Kidney tubule cell (primary cell): ENCODE measurements around the gene LSAMP.
A peak's percentile ranks its signal among the peaks of the same experiment; 100 is the strongest.
"Not testable (repeated sequence)": the region's sequence is repeated elsewhere in the genome, so short reads cannot be mapped to it uniquely, and the experiment has no call there.

Source experiments
- DNase-seq: peaks from one replicate; pipeline ENCODE4 v3.0.0-alpha.2; 2018; ENCODE audit warnings: low spot score

The LSAMP gene

GRCh38 chr3:116238846-116239565, 206.3 kb downstream of the LSAMP start:
- peak; percentile 59 for DNase-seq

- no peak for DNase-seq
Observed at GRCh38 chr3:116233711-116234357, 211.5 kb downstream of the LSAMP start.

- DNase-seq: no peak
Observed at GRCh38 chr3:116230431-116231020, 214.8 kb downstream of the LSAMP start.

DNA sequence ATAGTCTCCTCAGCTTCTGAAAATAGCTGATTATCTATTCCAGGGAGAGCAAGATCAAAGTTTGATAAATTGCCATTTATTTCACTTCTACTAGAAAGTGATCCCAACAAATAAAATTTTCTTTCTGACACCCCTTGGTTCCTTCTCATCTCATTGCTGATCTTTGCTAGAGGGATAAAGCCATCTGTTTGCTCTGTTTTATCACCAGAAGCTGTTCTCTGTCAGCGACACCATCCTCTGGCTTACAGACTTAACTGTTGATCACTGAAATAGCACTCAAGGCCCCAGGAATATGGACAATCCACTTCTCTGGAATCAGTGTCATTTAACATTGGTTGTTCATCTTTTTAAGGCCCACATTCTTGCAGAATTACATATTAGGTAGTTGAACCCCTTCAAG, 219.0 kb downstream of the LSAMP start:
- no peak for DNase-seq

DNA sequence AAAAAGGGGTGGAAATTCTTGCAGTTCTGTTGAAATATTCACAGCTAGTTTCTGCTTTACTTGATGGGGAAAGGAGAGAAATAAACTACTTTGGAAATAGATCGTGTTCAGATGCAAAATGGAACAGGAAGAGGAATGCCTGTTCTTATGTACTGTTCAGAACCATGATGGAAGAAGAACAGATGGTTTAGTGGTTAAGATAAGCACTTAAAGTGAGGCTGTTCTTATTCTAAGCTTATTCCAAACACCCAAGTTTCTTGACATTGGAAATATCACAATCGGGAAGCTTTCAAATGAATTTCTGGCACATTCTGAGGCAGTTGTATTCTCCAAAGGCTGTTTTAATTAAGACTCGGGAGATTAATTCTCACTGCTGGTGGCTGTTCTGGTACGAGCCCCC, 228.5 kb downstream of the LSAMP start:
- no peak for DNase-seq

GRCh38 chr3:116211901-116212300, 233.4 kb downstream of the LSAMP start:
- no peak for DNase-seq

DNA sequence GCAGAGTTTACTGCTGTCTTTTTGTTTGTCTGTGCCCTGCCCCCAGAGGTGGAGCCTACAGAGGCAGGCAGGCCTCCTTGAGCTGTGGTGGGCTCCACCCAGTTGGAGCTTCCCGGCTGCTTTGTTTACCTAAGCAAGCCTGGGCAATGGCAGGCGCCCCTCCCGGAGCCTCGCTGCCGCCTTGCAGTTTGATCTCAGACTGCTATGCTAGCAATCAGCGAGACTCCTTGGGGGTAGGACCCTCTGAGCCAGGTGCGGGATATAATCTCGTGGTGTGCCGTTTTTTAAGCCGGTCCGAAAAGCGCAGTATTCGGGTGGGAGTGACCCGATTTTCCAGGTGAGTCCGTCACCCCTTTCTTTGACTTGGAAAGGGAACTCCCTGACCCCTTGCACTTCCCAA, 236.5 kb downstream of the LSAMP start:
- not testable (repeated sequence) for DNase-seq

- DNase-seq: no peak
Observed at GRCh38 chr3:116200956-116201690, 244.2 kb downstream of the LSAMP start.

DNA sequence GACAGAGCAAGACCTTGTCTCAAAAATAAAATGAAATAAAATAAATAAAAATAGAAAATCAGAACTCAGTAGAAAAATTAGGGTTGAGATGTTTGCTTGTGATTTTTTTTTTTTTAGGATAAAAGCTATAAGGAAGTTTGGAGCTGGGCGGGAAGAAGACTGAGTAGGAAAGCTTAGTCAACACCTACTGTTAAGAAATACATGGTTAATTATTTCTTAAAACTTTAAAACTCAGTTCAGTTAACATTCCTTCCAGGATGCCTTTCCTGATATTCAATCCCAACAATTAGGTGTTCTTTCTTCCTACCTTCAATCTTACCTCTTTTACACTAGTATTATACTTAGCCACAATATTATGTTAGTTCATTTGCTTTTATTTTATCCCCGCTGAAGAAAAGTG, 246.2 kb downstream of the LSAMP start:
- peak; percentile 79 for DNase-seq

DNA sequence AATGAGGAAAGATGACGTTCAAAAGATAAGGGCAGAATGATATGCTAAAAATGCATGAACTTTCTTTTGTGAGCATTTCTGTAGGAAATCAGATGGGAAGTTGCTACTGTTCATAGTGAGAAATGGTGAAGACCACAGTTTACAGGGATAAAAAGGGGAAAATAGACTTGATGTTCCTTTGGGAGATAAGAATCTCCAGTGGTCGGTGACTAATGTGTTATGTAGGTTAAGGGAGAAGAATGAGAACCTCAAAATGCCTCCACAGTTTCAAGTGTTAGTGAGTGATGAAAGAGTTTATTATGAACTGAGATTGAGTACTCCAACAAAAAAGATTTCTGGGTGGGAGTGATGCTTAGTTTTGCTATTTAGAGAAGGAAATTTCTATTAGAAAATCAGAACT, 247.2 kb downstream of the LSAMP start:
- peak; percentile 9 for DNase-seq

DNA sequence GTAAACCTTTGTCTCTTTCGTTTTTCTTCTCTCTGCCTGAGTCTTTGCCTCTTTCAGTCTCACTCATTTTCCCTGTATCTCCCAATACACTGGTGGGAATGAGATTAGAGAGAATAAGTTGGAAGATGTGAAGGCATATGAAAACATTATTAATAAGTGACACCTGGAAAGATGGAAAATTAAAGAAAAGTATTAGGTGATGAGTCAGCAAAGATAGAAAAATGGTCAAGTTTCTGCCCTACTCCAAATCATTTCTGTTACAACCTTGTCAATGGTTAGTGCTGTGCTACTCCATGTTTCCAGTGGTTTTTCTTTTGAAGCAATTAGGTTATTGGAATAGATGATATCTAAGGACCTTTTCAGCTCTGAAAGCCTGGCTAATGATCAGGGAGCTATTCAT, 252.8 kb downstream of the LSAMP start:
- DNase-seq: no peak

DNA sequence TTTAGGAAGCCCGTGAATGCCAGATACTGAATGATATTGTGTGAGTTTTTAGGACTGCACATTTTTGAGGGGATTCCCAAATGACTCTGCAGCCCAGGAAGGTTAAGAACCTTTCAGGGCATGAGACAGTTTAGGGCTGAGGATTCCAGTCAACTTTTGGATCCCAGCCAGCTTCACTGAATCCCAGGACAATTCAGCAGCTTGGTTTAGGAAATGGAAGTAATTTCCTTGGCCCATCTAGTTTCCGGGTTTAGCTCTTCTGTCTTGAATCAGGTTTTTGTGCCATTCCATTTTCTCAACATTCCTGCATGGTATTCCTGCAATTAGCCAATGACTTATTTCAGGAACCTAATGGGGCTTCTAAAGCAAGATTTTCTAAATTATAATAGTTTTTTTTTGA, 253.9 kb downstream of the LSAMP start:
- peak; percentile 32 for DNase-seq

DNA sequence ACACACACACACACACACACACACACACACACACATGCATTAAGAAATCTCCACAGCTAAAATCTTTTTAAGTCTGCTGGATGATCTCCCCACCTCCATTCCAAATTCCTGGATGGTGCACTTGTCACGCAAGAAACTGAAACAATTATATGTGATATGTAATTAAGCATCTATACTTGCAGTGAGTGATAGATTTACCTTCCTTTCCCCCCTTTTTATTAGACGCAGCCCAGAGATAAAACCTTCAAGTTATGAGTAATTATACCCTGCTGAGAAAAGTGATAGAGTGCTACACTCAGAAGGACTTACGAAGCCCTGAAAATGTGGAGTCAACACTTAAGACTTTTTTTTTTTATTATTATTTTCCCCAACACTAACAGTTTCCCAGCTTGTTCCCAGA, 255.2 kb downstream of the LSAMP start:
- no peak for DNase-seq

DNA sequence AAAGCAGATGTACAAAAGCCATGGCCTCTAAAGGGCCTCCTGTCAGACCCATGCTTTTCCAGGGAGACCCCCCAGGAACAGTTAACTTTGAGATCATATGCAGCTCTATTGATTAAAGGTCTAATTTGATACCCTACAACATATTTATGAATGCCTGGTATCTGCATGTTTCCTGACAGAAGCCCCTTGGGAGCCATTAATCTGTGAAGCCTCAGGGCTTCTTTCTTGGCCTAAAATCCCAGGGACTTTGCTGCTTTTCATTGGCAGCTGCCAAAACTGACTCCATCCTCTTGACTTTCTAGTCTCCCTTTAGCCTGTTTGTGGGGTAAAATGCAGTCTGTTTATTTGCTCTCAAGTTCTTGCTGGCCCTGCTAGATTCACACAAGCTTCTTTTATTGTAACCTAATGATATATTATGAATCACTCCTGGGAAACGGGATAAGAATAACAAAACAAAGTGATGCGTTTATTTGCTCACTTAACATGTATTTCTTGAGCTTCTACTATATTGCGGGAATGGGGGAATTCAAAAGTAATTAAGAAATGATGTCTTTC, 257.0 kb downstream of the LSAMP start:
- peak; percentile 7 for DNase-seq

- DNase-seq: no peak
Observed at GRCh38 chr3:116186049-116186448, 259.2 kb downstream of the LSAMP start.

GRCh38 chr3:116181159-116181558, 264.1 kb downstream of the LSAMP start:
- no peak for DNase-seq

GRCh38 chr3:116179091-116179490, 266.2 kb downstream of the LSAMP start:
- DNase-seq: no peak

DNA sequence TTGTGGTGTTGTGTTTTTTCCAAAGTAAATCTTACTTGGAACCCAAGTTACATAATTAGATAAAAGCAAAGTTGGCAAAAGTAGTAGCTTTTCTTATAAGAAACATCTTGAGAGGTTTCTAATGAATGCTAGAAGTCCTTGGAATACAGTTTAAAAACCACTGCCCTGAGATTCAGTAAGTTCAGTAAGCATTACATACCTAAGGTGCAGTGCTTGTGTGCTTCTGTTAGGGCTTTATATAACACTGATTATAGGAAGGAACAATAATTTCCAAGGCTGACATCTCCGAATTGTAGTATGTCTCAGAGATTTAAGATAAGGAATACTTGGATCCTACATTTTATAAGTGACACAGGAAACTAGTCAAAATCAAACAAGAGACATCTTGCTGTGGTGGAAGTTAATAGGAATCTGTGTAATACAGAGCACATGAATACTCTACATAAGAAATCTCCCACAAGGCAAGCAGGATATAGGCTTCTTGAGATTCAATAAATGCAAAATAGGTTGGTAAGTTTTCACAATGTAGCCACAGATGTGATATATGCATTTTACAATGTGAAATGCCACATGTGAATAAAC, 268.2 kb downstream of the LSAMP start:
- DNase-seq: no peak

GRCh38 chr3:116166121-116166520, 279.2 kb downstream of the LSAMP start:
- no peak for DNase-seq

- DNase-seq: no peak
Observed at GRCh38 chr3:116165641-116166040, 279.6 kb downstream of the LSAMP start.

DNA sequence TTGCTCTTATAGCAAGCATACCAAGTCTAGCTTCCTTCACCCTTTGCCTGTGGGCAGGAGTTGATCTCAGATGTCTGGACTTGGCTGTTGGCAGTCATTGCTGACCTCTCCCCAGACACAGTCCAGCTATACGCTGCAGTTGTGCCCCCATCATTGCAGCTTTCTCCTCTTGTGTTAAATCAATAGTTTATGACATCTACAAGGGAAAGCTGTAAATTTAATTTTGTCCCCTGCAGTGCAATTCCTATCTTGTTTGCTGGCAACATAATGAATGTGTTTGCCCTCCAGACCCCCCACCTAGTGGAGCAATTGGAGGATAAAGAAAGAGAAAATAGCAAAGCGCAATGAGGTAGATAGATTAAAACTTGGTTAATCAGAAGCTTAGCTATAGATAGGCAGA, 280.2 kb downstream of the LSAMP start:
- DNase-seq: no peak

DNA sequence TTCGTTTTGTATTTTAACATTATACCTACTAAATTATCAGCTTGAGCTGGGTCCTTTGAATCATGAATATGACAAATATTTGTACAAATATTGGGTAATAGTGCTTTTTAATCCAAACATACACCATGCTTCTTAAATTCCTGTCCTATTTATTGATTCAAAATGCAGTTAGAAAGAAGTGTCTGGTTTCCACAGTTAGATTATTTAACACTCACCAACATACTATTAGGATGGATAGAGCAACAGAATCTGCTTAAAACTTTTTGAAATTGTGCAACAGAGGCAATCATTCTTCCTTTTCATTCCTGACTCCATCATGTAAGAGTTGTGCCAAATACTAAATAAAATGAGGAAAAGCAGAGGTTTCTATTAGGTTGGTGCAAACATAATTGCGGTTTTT, 281.2 kb downstream of the LSAMP start:
- DNase-seq: no peak
